ENCODE results near the gene RAD51B.

Gene RAD51B

GRCh38 chr14:68633131-68633991, 813.8 kb downstream of the RAD51B start:
- no peak for DNase-seq

- no peak for DNase-seq
Measured at GRCh38 chr14:68634332-68634731, 814.8 kb downstream of the RAD51B start.

- no peak for DNase-seq
Measured at GRCh38 chr14:68634874-68635595, 815.5 kb downstream of the RAD51B start.

- no peak for DNase-seq
Measured at GRCh38 chr14:68636597-68636996, 817.0 kb downstream of the RAD51B start.

GRCh38 chr14:68637106-68638021, 817.8 kb downstream of the RAD51B start:
- DNase-seq, result no peak

- no peak for DNase-seq
Measured at GRCh38 chr14:68638141-68638999, 818.8 kb downstream of the RAD51B start.

- no peak for DNase-seq
Measured at GRCh38 chr14:68639000-68639757, 819.6 kb downstream of the RAD51B start.

GRCh38 chr14:68639758-68640574, 820.4 kb downstream of the RAD51B start:
- DNase-seq, result no peak

GRCh38 chr14:68643673-68644072, 824.1 kb downstream of the RAD51B start:
- no peak for DNase-seq

GRCh38 chr14:68644101-68644500, 824.5 kb downstream of the RAD51B start:
- DNase-seq, result no peak

GRCh38 chr14:68645371-68645770, 825.8 kb downstream of the RAD51B start:
- no peak for DNase-seq

GRCh38 chr14:68649476-68650189, 830.1 kb downstream of the RAD51B start:
- no peak for DNase-seq

GRCh38 chr14:68650404-68650994, 830.9 kb downstream of the RAD51B start:
- DNase-seq, result no peak

- DNase-seq, result no peak
Measured at GRCh38 chr14:68651075-68651474, 831.5 kb downstream of the RAD51B start.

GRCh38 chr14:68651652-68652432, 832.3 kb downstream of the RAD51B start:
- DNase-seq, result no peak

GRCh38 chr14:68652433-68652690, 832.8 kb downstream of the RAD51B start:
- no peak for DNase-seq

GRCh38 chr14:68653108-68653507, 833.5 kb downstream of the RAD51B start:
- no peak for DNase-seq

- DNase-seq, result no peak
Measured at GRCh38 chr14:68653804-68654203, 834.2 kb downstream of the RAD51B start.

GRCh38 chr14:68654471-68654941, 834.9 kb downstream of the RAD51B start:
- no peak for DNase-seq

Data from stimulated activated CD4-positive, alpha-beta T cell treated with anti-CD3 and anti-CD28 coated beads, Interleukin-1b, Interleukin-23, amount 100 ng/mL, for 48 hours (primary cell).